Measurements from ENCODE around the gene WDFY3.

GRCh38 chr4:84878546-84878945 lies 87.9 kb downstream of the WDFY3 start:
- TF ChIP-seq, protein P1, sequence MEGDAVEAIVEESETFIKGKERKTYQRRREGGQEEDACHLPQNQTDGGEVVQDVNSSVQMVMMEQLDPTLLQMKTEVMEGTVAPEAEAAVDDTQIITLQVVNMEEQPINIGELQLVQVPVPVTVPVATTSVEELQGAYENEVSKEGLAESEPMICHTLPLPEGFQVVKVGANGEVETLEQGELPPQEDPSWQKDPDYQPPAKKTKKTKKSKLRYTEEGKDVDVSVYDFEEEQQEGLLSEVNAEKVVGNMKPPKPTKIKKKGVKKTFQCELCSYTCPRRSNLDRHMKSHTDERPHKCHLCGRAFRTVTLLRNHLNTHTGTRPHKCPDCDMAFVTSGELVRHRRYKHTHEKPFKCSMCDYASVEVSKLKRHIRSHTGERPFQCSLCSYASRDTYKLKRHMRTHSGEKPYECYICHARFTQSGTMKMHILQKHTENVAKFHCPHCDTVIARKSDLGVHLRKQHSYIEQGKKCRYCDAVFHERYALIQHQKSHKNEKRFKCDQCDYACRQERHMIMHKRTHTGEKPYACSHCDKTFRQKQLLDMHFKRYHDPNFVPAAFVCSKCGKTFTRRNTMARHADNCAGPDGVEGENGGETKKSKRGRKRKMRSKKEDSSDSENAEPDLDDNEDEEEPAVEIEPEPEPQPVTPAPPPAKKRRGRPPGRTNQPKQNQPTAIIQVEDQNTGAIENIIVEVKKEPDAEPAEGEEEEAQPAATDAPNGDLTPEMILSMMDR (IDR thresholded peaks at IDR 0.05 in 8 of 11, conservative IDR thresholded peaks at IDR 0.05 in 3 of 11): no peak
- TF ChIP-seq POLR2A (IDR thresholded peaks at IDR 0.05): no peak

Measured in spleen (tissue), 7 donors.